Right lobe of liver (tissue), 4 donors: ENCODE data around the gene GNPTG.

Source experiments
- CTCF ChIP-seq, 4 donors: fragments of 200-600 bp in 3 of 4; fragments of 450-650 bp in 1 of 4; IDR thresholded peaks; one replicate each; pipeline versions ENCODE4 v1.5.1 to v1.8.0; 2016 to 2022; ENCODE audit warnings: antibody characterized with exemption in 4 of 4, mild to moderate bottlenecking in 2 of 4
- POLR2A ChIP-seq: fragments of 450-650 bp; IDR thresholded peaks from one replicate; pipeline ENCODE4 v1.6.1; 2017; ENCODE audit warnings: antibody characterized with exemption, mild to moderate bottlenecking
- donor health status: DM: no; HTN: no; CAD: no.
- donor health status: DM: no; HTN: no; CAD: no.
- donor health status: DM: no; HTN: yes; CAD: no.

- no peak for TF ChIP-seq CTCF (IDR thresholded peaks at IDR 0.05)
- TF ChIP-seq POLR2A, result no peak
Measured at GRCh38 chr16:1325673-1326371, 25.9 kb upstream of the GNPTG start.
